SJCRH30 (cell line): Measurements from ENCODE around the gene SAP30BP. TPM values are rescaled to one million over a fixed set of nuclear protein-coding genes. Genes with fewer than 3 reads are reported as not detected.

Experiments used
- DNase-seq, 2 experiments: peaks; one replicate each; pipeline ENCODE4 v3.0.0-alpha.2; 2015 to 2020
- H3K27ac ChIP-seq: fragments of 250-450 bp; sonication (Bioruptor Pico); 2 replicates; pipeline ENCODE4 v1.5.1; 2020; ENCODE audit warnings: mild to moderate bottlenecking, moderate library complexity
- H3K27me3 ChIP-seq: fragments of 250-450 bp; sonication (Bioruptor Pico); 2 replicates; pipeline ENCODE4 v1.5.1; 2020; ENCODE audit warnings: mild to moderate bottlenecking, moderate library complexity
- H3K36me3 ChIP-seq: fragments of 250-450 bp; sonication (Bioruptor Pico); 2 replicates; pipeline ENCODE4 v1.5.1; 2020; ENCODE audit warnings: mild to moderate bottlenecking, moderate library complexity
- H3K4me1 ChIP-seq: fragments of 250-450 bp; sonication (Bioruptor Pico); 2 replicates; pipeline ENCODE4 v1.5.1; 2020; ENCODE audit warnings: mild to moderate bottlenecking, moderate library complexity
- H3K4me3 ChIP-seq: fragments of 250-450 bp; sonication (Bioruptor Pico); 2 replicates; pipeline ENCODE4 v1.5.1; 2020; ENCODE audit warnings: mild to moderate bottlenecking, moderate library complexity
- H3K9me3 ChIP-seq: fragments of 250-450 bp; sonication (Bioruptor Pico); replicated peaks from 2 replicates; pipeline ENCODE4 v1.5.1; 2020; ENCODE audit warnings: mild to moderate bottlenecking, moderate library complexity
- total RNA-seq: library from RNA; depleted of rRNA; stranded (reverse); fragments of >200 nt; shearing (Covaris generic); gene quantifications from 2 replicates; pipeline ENCODE4 v1.2.3, GENCODE V29; 2014; rRNA removed

SAP30BP gene
- 63.4 and 74.0 TPM in 2 replicates for total RNA-seq

GRCh38 chr17:75666959-75667790, at the start of gene SAP30BP, which contains the start of gene RECQL5:
Gene SAP30BP (plus strand): TSS chr17:75667338. CDS start chr17:75667373, 35 bp downstream.
Gene RECQL5 (minus strand): TSS chr17:75667154. CDS start chr17:75666557, 597 bp downstream.
- peaks cover 15% of the 10 kb centered on the region for H3K4me1 ChIP-seq
- no peaks in the 10 kb centered on the region for H3K9me3 ChIP-seq
- peak within 1 kb of the TSS; percentile 63 for H3K27ac ChIP-seq
- peak within 1 kb of the TSS; percentile 91 for H3K4me3 ChIP-seq
- no peaks in the 10 kb centered on the region for H3K27me3 ChIP-seq
- DNase-seq = peak; percentile 99 to 100
- H3K36me3 ChIP-seq = peaks cover 31% of the 10 kb centered on the region

- Histone ChIP-seq H3K4me3 (no peak overlapping the region), H3K27me3 (peaks cover 64% of the 10 kb centered on the region), H3K27ac (no peak overlapping the region), H3K36me3 (no peaks in the 10 kb centered on the region), H3K9me3 (no peaks in the 10 kb centered on the region), H3K4me1 (no peaks in the 10 kb centered on the region)
- no peak for DNase-seq
Measured at GRCh38 chr17:75617675-75618074, 49.5 kb upstream of the SAP30BP start.

GRCh38 chr17:75619506-75620431, 47.4 kb upstream of the SAP30BP start:
- Histone ChIP-seq H3K27ac (no peak overlapping the region), H3K9me3 (no peaks in the 10 kb centered on the region), H3K4me3 (no peak overlapping the region), H3K4me1 (no peaks in the 10 kb centered on the region), H3K27me3 (peaks cover 49% of the 10 kb centered on the region), H3K36me3 (no peaks in the 10 kb centered on the region)
- DNase-seq = peak; percentile 81 to 82

- DNase-seq = no peak
- Histone ChIP-seq H3K36me3 (no peaks in the 10 kb centered on the region), H3K4me1 (peaks cover 6% of the 10 kb centered on the region), H3K27me3 (peaks cover 33% of the 10 kb centered on the region), H3K4me3 (no peak overlapping the region), H3K27ac (no peak overlapping the region), H3K9me3 (no peaks in the 10 kb centered on the region)
Measured at GRCh38 chr17:75621489-75621888, 45.6 kb upstream of the SAP30BP start.

GRCh38 chr17:75622076-75622475, 45.1 kb upstream of the SAP30BP start:
- Histone ChIP-seq H3K36me3 (no peaks in the 10 kb centered on the region), H3K27ac (no peak overlapping the region), H3K4me3 (no peak overlapping the region), H3K9me3 (no peaks in the 10 kb centered on the region), H3K27me3 (peaks cover 27% of the 10 kb centered on the region), H3K4me1 (peaks cover 12% of the 10 kb centered on the region)
- DNase-seq = no peak

GRCh38 chr17:75622771-75623273, 44.3 kb upstream of the SAP30BP start:
- no peak overlapping the region for H3K4me3 ChIP-seq
- H3K27ac ChIP-seq = no peak overlapping the region
- peaks cover 16% of the 10 kb centered on the region for H3K4me1 ChIP-seq
- no peaks in the 10 kb centered on the region for H3K9me3 ChIP-seq
- DNase-seq = no peak
- no peaks in the 10 kb centered on the region for H3K36me3 ChIP-seq
- H3K27me3 ChIP-seq = peaks cover 25% of the 10 kb centered on the region

- Histone ChIP-seq H3K36me3 (no peaks in the 10 kb centered on the region), H3K9me3 (no peaks in the 10 kb centered on the region), H3K4me1 (peaks cover 16% of the 10 kb centered on the region), H3K4me3 (no peak overlapping the region), H3K27ac (no peak overlapping the region), H3K27me3 (peaks cover 25% of the 10 kb centered on the region)
- no peak for DNase-seq
Measured at GRCh38 chr17:75623386-75623785, 43.8 kb upstream of the SAP30BP start.

GRCh38 chr17:75624021-75624420, 43.1 kb upstream of the SAP30BP start:
- no peak for DNase-seq
- H3K27ac ChIP-seq = no peak overlapping the region
- peaks cover 20% of the 10 kb centered on the region for H3K27me3 ChIP-seq
- peaks cover 16% of the 10 kb centered on the region for H3K4me1 ChIP-seq
- H3K4me3 ChIP-seq = no peak overlapping the region
- no peaks in the 10 kb centered on the region for H3K9me3 ChIP-seq
- H3K36me3 ChIP-seq = no peaks in the 10 kb centered on the region

- H3K4me1 ChIP-seq = peaks cover 16% of the 10 kb centered on the region
- no peaks in the 10 kb centered on the region for H3K9me3 ChIP-seq
- no peaks in the 10 kb centered on the region for H3K36me3 ChIP-seq
- no peak for DNase-seq
- no peak overlapping the region for H3K27ac ChIP-seq
- no peak overlapping the region for H3K4me3 ChIP-seq
- H3K27me3 ChIP-seq = peaks cover 13% of the 10 kb centered on the region
Measured at GRCh38 chr17:75624714-75625345, 42.3 kb upstream of the SAP30BP start.

GRCh38 chr17:75625813-75626486, 41.2 kb upstream of the SAP30BP start:
- peaks cover 4% of the 10 kb centered on the region for H3K27me3 ChIP-seq
- no peak overlapping the region for H3K27ac ChIP-seq
- H3K4me1 ChIP-seq = peaks cover 16% of the 10 kb centered on the region
- H3K4me3 ChIP-seq = no peak overlapping the region
- H3K9me3 ChIP-seq = no peaks in the 10 kb centered on the region
- peak; percentile 66 to 78 for DNase-seq
- no peaks in the 10 kb centered on the region for H3K36me3 ChIP-seq

- peaks cover 16% of the 10 kb centered on the region for H3K4me1 ChIP-seq
- no peaks in the 10 kb centered on the region for H3K9me3 ChIP-seq
- peak; percentile 77 to 86 for DNase-seq
- no peaks in the 10 kb centered on the region for H3K36me3 ChIP-seq
- H3K27me3 ChIP-seq = no peaks in the 10 kb centered on the region
- no peak overlapping the region for H3K27ac ChIP-seq
- H3K4me3 ChIP-seq = no peak overlapping the region
Measured at GRCh38 chr17:75626496-75627038, 40.6 kb upstream of the SAP30BP start.

GRCh38 chr17:75627094-75627493, 40.0 kb upstream of the SAP30BP start:
- DNase-seq = no peak
- Histone ChIP-seq H3K4me1 (peaks cover 16% of the 10 kb centered on the region), H3K27me3 (no peaks in the 10 kb centered on the region), H3K9me3 (no peaks in the 10 kb centered on the region), H3K36me3 (no peaks in the 10 kb centered on the region), H3K27ac (no peak overlapping the region), H3K4me3 (no peak overlapping the region)

GRCh38 chr17:75628425-75628824, 38.7 kb upstream of the SAP30BP start:
- Histone ChIP-seq H3K27me3 (no peaks in the 10 kb centered on the region), H3K9me3 (no peaks in the 10 kb centered on the region), H3K4me3 (no peak overlapping the region), H3K4me1 (peaks cover 18% of the 10 kb centered on the region), H3K27ac (no peak overlapping the region), H3K36me3 (no peaks in the 10 kb centered on the region)
- no peak for DNase-seq

GRCh38 chr17:75629157-75629556, 38.0 kb upstream of the SAP30BP start:
- Histone ChIP-seq H3K27ac (no peak overlapping the region), H3K27me3 (no peaks in the 10 kb centered on the region), H3K9me3 (no peaks in the 10 kb centered on the region), H3K36me3 (no peaks in the 10 kb centered on the region), H3K4me3 (no peak overlapping the region), H3K4me1 (peaks cover 24% of the 10 kb centered on the region)
- DNase-seq = no peak
